GM19193 (cell line): ENCODE data around the gene DPH5.

ENCODE experiments used
- POLR2A ChIP-seq: IDR thresholded peaks from 4 replicates; pipeline ENCODE4 v1.6.1; 2011; ENCODE audit not compliant: insufficient read depth, insufficient read length; ENCODE audit errors: extremely low read depth

DPH5 gene

DNA sequence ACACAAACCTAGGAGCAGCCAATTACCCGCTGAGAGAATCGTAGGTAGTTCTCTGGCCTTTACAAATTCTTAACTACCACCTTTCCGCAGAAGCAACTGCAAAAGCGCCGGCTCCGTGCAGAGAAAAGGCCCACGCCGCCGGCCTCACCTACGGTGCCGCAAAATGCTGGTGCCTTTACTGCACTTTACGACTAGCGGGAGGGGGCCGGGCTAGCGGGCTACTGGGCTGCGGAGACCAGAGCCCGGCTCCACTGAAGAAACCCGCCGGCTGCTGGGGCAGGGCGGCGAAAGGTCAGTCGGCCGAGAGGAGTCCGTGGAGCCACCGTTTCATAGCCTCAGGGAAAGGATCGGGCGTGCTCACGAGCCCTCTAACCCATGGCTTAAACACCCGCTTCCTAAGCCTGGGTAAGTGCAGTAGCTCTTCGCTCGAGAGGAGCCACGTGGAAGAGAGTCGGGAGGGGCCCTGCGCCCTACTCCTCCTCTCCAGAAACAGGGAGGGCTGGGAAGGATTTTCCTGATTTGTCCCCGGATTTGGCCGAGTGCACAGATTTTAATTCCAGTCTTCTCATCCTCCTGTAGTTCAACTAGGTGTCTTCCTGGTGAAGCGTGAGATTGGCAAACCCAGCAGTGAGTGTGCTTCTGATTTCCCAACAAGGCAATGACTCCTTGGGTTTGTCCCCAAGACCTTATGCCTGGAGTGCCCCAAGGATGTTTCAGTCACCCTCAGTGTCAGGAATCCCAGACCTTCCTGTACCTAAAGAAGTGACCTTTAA, at the start of gene DPH5:
Gene DPH5, minus strand, starts transcription at position 128 of the 773 bp plus-strand sequence. CDS start 341 bp downstream, outside the sequence.
- TF ChIP-seq POLR2A, result peak; percentile 97

- no peak for TF ChIP-seq POLR2A
These were observed 48.3 kb upstream of the DPH5 start for GRCh38 chr1:101073836-101074235.

GRCh38 chr1:101071470-101071891, 45.9 kb upstream of the DPH5 start:
- TF ChIP-seq POLR2A, result no peak

DNA sequence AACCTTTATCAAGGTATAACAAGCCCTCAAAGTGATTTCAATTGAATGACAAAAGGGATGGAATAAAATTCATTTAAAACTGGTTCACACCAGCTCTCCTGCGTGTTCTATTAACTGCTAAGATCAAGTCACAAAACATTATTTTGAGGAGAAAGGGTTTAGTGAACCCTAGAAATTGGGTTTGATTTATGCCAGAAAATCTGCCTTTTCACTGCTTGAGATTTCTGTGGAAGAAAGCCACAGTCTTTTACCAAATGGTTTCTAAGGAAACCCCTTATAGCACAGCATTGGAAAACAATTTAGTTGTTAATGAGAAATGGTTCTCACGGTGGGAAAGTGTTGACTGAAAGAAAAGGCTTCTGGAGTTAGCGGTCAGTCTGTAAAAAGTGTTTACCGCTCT, 43.6 kb upstream of the DPH5 start:
- TF ChIP-seq POLR2A, result no peak

- TF ChIP-seq POLR2A, result no peak
These were observed 40.8 kb upstream of the DPH5 start for GRCh38 chr1:101066260-101066936.

GRCh38 chr1:101065575-101065974, 40.0 kb upstream of the DPH5 start:
- no peak for TF ChIP-seq POLR2A

DNA sequence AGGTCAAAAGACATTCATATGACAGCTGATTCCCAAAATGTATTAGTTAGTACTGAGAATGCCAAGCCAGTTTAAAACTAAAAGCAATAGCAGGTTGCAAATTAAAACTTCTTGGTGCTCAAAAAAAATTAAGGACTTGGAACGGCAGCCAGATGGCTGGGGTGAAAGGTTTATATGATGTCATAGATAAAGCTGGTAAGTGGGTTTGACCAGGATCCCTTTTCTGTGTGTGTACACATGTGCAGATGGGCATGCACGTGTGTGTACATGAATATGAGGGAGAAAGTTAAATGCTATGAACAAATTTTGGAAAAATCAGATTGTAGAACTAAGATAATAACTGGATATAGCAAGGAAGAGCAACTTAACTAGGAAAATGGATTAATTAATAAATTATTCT, 39.1 kb upstream of the DPH5 start:
- no peak for TF ChIP-seq POLR2A

- no peak for TF ChIP-seq POLR2A
These were observed 35.4 kb upstream of the DPH5 start for GRCh38 chr1:101060992-101061391.

DNA sequence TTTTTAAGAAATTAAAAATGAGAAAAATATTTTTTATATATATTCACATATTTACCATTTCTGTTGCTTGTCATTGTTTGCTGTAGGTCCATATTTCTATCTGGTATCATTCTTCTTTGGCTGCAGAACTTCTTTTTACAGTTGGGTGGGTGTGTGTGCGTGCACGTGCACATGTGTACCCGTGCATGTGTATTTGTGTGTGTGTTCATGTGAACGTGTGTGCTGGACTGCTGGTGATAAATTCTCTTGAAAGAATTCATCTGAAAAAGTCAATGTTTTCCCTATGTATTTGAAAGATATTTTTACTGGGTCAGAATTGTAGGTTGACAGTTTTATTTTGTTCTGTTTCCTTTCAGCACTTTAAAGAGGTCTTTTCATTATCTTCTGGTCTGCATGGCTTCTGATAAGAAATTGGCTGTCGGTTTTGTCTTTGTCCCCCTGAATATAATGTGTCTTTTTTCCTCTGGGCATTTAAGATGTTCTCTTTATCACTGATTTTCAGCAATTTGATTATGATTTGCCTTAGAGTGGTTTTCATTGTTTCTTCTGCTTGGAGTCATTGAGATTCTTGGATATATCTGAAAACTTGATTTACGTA, 34.5 kb upstream of the DPH5 start:
- TF ChIP-seq POLR2A, result no peak

DNA sequence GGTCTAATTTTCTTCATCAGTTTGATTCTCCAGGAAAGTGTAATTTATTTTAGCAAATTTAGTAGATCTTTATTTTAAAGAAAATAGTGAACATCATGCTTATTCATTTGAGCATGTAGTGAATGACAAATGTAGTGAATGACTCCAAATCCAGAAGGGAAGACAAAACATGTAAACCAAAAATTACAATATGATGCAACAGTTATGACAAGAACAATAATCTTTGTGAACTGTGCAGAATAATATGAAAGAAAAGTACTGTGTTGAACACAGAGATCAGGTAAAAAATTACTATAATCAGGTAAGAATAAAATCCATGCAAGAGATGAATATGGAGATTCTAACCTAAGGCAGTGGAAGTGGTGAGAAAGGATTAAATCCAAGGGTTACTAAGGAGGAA, 30.0 kb upstream of the DPH5 start:
- TF ChIP-seq POLR2A, result no peak

DNA sequence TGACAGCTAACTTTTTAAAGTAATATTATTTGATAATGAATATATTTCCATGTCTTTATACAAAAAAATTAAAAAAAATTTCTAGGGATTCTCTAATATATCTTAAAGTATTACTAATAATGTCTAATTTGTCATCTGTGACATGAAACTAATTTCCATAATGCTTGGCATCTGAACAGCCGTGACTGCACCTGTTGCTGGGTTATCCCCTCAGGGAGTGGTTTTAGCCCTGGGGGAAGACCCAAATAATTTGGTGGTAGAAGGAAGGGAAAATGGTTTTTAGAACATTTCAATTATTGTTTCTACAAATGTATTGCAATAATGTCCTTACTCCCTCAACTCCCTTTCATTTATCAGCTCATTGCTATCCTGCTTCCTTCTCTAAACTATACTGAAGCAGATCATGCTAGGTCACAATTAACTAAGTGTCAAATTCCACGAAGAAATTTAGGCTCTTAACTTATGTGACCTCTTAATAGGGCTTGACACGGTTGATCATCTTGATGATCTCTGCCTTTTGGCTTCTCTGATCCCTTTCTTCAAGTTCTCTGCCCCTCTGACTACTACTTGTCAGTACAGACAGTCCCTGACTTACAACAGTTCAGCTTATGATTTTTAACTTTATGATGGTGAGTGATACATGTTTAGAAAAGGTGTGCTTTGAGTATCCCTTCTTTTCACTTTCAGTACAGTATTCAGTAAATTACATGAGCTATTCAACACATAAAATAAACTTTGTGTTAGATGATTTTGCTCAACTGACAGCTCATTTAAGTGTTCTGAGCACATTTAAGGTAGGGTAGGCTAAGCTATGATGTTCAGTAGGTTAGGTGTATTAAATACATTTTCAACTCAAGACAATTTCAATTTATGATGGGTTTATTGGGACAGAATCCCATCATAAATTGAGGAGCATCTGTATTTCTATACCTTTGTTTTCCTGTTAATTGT, 26.4 kb upstream of the DPH5 start:
- TF ChIP-seq POLR2A, result no peak

DNA sequence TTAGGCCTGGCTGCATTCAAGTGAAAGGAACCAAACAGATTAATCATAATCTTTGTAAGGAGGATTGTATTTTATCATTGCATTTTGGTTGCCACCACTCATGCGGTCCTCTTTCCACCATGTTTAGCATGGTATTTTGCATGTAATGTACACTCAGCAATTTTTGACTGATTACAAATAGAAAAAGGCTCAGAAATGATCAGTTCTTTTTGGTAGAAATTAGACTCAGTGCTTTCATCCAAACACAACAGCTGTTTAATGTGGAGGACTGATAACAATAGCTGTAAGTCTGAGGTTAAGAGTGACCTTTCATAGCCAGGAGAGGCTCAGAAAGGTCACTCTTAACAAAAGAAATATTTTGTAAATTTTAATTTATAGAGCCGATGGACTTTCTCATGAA, 25.3 kb upstream of the DPH5 start:
- TF ChIP-seq POLR2A, result no peak

GRCh38 chr1:101044749-101045148, 19.2 kb upstream of the DPH5 start:
- TF ChIP-seq POLR2A, result no peak

DNA sequence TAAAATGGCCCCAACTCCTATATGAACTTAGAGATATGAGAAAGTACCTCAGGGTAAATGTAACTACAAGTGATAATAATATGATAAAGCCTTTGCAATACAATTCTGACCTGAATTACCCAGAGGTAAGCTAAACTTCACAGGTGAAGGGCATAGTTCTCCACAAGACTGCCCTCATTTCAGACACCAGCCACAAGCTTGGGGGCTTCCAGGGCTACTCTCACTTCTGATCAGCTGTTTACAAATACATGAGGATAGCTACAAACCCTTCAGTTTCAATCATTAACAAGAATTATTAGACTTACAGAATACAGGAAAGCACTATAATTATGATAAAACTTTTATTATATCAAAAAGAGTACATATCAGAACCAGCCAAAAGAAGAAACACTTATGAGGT, 18.7 kb upstream of the DPH5 start:
- TF ChIP-seq POLR2A, result no peak

DNA sequence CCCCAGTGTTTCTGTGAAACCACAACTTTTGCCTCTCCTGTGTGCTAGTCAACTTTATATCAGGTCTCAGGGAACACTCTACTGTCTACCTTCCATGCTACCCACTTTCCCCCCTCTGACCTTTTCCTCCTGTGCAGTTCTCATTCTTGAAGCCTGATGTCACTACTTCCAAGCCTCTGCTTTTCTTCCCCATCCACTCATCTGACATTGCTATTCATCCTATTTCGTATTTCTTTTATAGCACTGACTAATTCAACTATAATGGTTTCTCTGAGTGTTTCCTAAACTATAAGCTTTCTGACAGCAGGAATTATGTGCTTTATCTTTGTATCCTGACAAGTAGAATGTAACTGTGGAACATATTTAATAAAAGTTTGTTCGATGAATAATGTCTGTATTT, 18.2 kb upstream of the DPH5 start:
- TF ChIP-seq POLR2A, result no peak
